Measurements from ENCODE around the gene C16orf54.
A peak's percentile ranks its signal among the peaks of the same experiment; 100 is the strongest.
"Not testable (repeated sequence)": the region's sequence is repeated elsewhere in the genome, so short reads cannot be mapped to it uniquely, and the experiment has no call there.

The C16orf54 gene

GRCh38 chr16:29769507-29769906 is 23.7 kb upstream of the C16orf54 start:
- DNase-seq (ENCODE audit: low read depth, low spot score) = no peak

- DNase-seq (ENCODE audit: low read depth, low spot score) = no peak
Measured at GRCh38 chr16:29767062-29767461, 21.3 kb upstream of the C16orf54 start.

GRCh38 chr16:29766571-29766970 is 20.8 kb upstream of the C16orf54 start:
- no peak for DNase-seq (ENCODE audit: low read depth, low spot score)

- DNase-seq (ENCODE audit: low read depth, low spot score) = no peak
Measured at GRCh38 chr16:29765167-29766032, 19.6 kb upstream of the C16orf54 start.

GRCh38 chr16:29763326-29763725 is 17.5 kb upstream of the C16orf54 start:
- DNase-seq (ENCODE audit: low read depth, low spot score) = no peak

GRCh38 chr16:29761882-29762281 is 16.1 kb upstream of the C16orf54 start:
- DNase-seq (ENCODE audit: low read depth, low spot score) = peak; percentile 36

- not testable (repeated sequence) for DNase-seq (ENCODE audit: low read depth, low spot score)
Measured at GRCh38 chr16:29761280-29761651, 15.5 kb upstream of the C16orf54 start.

- no peak for DNase-seq (ENCODE audit: low read depth, low spot score)
Measured at GRCh38 chr16:29760567-29761279, 14.9 kb upstream of the C16orf54 start.

GRCh38 chr16:29757950-29758466 is 12.2 kb upstream of the C16orf54 start:
- DNase-seq (ENCODE audit: low read depth, low spot score) = peak; percentile 54

GRCh38 chr16:29757086-29757485 is 11.3 kb upstream of the C16orf54 start:
- DNase-seq (ENCODE audit: low read depth, low spot score) = not testable (repeated sequence)

GRCh38 chr16:29756654-29757053 is 10.9 kb upstream of the C16orf54 start:
- no peak for DNase-seq (ENCODE audit: low read depth, low spot score)

- no peak for DNase-seq (ENCODE audit: low read depth, low spot score)
Measured at GRCh38 chr16:29753516-29753915, 7.7 kb upstream of the C16orf54 start.

GRCh38 chr16:29748760-29749149 is 3.0 kb upstream of the C16orf54 start:
- DNase-seq (ENCODE audit: low read depth, low spot score) = not testable (repeated sequence)

GRCh38 chr16:29747947-29748759 is 2.4 kb upstream of the C16orf54 start:
- no peak for DNase-seq (ENCODE audit: low read depth, low spot score)

GRCh38 chr16:29746518-29746917 is 728 bp upstream of the C16orf54 start:
- not testable (repeated sequence) for DNase-seq (ENCODE audit: low read depth, low spot score)

- DNase-seq (ENCODE audit: low read depth, low spot score) = no peak
Measured at GRCh38 chr16:29745121-29745852, 503 bp downstream of the C16orf54 start.

GRCh38 chr16:29744541-29745101 is 1.2 kb downstream of the C16orf54 start:
- no peak for DNase-seq (ENCODE audit: low read depth, low spot score)

GRCh38 chr16:29743827-29744531 is 1.8 kb downstream of the C16orf54 start:
- no peak for DNase-seq (ENCODE audit: low read depth, low spot score)

- DNase-seq (ENCODE audit: low read depth, low spot score) = no peak
Measured at GRCh38 chr16:29743475-29743826, 2.3 kb downstream of the C16orf54 start.

- no peak for DNase-seq (ENCODE audit: low read depth, low spot score)
Measured at GRCh38 chr16:29742683-29743275, 3.0 kb downstream of the C16orf54 start.
